Testis (tissue), 2 donors: ENCODE measurements around the gene RYR3.

Source experiments
- CTCF ChIP-seq, 3 experiments: fragments of 450-650 bp in 2 of 3; fragments of 200-600 bp in 1 of 3; sonication (generic) in 1 of 3; IDR thresholded peaks; one replicate each; pipeline ENCODE4 v1.5.1; 2016 to 2019; ENCODE audit warnings: antibody characterized with exemption in 3 of 3, mild to moderate bottlenecking in 2 of 3, moderate library complexity in 1 of 3
- POLR2A ChIP-seq: fragments of 450-650 bp; IDR thresholded peaks from one replicate; pipeline ENCODE4 v1.6.1; 2017; ENCODE audit warnings: antibody characterized with exemption, mild to moderate bottlenecking, moderate library complexity

- TF ChIP-seq POLR2A: no peak
- no peak for TF ChIP-seq CTCF (IDR thresholded peaks at IDR 0.05)
These were observed 162.9 kb downstream of the RYR3 start for GRCh38 chr15:33473714-33474113.
